Measurements from ENCODE around the gene SLC38A1.
"Not testable (repeated sequence)": the region's sequence is repeated elsewhere in the genome, so short reads cannot be mapped to it uniquely, and the experiment has no call there.

Gene SLC38A1

DNA sequence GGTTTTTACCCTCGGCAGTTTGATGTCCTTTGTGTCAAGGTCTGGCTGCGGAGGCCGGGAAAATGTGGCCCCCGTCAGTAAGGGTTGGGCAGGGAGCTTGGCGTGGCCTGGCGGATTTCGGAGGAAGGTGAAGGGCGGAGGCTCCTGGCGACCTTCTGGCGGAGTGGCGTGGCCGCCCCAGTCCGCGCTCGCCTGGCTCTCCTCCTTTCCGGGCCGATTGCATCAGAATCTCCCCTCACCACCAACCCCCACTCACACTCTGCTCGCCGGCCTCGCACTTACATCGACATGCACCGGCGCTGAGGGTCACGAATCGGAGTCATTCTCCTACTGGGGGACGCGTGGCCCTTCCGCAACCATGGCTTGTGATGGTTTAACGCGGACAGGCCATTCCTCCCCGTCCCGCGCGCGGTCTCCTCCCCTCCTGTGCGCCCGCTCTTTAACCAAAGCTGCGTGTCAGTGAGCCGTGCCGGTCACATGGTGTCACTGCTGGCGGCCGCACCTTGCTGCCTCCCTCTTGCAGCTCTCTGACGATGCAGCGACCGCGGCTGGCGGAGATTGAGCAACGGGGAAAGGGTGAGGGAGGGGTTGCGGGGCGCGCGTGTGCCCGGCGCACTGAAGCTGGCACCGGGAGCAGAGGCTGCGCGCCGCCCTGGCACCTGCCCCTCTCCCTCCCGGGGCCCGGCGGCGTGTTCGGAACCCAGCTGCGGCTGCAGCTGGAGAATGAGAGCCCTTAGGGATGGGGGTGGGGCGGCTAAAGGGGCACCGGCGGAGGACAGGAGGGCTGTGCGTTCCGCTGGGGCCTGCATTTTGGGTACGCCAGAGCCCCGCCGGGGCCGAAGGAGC, at the start of gene SLC38A1:
Gene SLC38A1 (minus strand): TSS at position 461 of the 846 bp plus-strand sequence. CDS start 29,243 bp downstream, outside the sequence.
- DNase-seq = peak; percentile 58

DNA sequence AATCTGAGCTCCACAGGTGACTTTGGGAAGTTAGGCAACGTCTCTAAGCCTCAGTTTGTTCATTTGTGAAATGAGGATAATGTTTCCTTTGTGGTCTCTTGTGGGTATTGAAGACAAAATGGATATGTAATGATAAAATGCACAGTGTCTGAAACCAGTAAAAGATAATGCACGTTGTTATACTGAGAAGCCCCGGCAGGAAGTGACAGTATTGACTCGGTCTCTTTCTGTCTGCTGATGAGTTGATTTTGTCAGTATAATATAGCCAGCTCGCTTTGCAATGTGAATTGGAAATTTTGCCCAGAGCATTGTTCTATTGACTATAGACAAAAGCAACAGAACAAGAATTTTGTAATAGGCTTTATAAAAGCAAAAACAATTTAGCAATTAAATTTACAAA, 49.2 kb upstream of the SLC38A1 start:
- no peak for DNase-seq

- no peak for DNase-seq
Observed at GRCh38 chr12:46304070-46304469, 35.2 kb upstream of the SLC38A1 start.

DNA sequence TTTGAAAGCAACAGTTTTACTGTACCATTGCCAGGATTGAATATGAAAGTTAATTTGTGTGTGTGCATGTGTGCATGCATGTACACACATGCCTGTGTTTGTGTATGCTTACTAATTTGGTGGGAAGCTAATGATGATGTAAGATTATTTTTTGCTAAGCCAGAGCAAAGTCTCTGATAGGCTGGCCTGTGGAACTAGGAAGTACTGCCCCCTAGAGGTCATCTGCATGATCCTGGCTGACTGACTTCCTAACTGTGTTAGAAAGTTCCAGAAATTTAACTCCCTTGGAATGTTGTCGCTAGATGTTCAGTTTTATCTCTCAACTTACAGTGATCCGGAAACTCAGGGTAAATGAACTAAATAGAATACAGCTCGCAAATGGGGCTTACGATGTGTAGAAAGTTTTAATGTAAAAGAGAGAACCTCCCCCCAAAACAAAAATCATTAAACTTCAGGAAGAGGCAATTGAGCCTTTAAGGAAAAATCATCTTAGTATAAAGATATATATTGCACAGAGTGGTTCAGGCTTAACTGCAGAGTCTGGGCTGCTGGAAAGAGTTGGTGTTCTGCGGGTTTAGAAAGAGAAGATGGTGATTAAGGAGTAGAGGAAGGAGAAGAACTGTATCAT, 34.3 kb upstream of the SLC38A1 start:
- DNase-seq = no peak

DNA sequence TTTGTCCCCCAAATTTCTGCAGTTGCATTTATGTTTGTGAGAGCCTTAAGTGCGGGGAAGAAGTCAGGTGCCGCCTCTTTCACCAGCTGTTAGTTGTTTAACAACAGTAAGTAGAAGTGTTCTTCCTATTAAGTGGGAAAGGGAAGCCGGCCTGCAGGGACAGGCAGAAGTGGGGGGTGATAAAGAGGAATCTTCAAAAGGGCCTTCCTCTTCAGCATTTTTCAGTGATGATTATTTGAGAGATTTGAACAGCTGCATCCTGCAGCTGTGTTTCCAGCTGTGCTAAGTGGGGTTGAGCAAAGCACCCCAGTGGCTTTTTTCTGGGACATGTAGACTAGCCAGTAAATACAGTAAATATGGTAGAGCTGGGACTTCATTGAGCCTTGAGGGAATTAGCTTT, 32.1 kb upstream of the SLC38A1 start:
- no peak for DNase-seq

GRCh38 chr12:46299851-46300250, 31.0 kb upstream of the SLC38A1 start:
- DNase-seq = no peak

DNA sequence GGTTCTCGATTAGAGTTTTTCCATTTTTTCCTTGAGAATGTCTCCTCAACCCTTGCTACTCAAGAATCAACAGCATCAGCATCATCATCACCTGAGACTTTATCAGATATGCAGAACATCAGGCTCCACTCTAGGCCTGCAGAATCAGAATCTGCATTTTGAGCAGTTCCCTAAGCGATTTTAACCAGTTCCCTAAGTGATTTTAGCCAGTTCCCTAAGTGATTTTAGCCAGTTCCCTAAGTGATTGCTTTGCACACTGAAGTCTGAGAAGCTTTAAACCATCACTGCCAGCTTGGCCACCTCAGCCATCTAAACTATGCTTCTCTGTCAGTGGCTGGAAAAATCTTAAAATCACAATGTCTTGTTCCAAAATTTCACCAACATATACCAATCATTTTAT, 29.4 kb upstream of the SLC38A1 start:
- no peak for DNase-seq

- DNase-seq = no peak
Observed at GRCh38 chr12:46296822-46297221, 28.0 kb upstream of the SLC38A1 start.

DNA sequence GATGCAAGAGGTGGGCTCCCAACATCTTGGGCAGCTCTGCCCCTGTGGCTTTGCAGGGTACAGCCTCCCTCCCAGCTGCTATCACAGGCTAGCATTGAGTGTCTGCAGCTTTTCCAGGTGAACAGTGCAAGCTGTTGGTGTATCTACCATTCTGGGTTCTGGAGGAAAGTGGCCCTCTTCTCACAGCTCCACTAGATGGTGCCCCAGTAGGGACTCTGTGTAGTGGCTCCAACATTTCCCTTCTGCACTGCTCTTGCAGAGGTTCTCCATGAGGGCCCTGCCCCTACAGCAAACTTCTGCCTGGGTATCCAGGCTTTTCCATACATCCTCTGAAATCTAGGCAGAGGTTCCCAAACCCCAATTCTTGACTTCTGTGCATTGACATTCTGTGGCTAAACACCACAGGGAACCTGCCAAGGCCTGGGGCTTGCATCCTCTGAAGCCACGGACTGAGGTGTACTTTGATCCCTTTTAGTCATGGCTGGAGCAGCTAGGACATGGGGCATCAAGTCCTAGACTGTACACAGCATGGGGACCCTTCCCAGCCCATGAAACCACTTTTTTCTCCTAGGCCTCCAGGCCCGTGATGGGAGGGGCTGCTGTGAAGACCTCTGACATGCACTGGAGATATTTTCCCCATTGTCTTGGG, 24.0 kb upstream of the SLC38A1 start:
- DNase-seq = no peak

GRCh38 chr12:46291953-46292352, 23.1 kb upstream of the SLC38A1 start:
- not testable (repeated sequence) for DNase-seq

- DNase-seq = not testable (repeated sequence)
Observed at GRCh38 chr12:46285177-46285576, 16.3 kb upstream of the SLC38A1 start.

- DNase-seq = no peak
Observed at GRCh38 chr12:46282829-46283228, 14.0 kb upstream of the SLC38A1 start.

DNA sequence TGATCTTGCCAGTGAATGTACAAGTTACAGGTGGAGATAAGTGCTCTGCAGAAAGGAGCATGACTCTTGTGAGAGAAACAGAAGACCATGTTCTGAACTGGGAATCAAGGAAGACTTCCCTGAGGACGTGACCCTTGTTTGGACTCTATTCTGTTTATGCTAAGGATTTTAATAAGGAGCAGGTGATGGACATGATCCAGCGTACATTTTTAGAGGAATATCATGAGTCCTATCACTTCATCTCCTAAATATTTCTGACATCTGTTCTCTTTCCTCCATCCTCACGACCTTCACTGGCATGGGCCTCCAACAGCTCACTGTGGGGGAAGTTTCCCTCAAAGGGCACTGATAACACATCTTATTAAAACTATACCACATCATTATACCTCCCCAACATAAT, 7.9 kb upstream of the SLC38A1 start:
- no peak for DNase-seq

DNA sequence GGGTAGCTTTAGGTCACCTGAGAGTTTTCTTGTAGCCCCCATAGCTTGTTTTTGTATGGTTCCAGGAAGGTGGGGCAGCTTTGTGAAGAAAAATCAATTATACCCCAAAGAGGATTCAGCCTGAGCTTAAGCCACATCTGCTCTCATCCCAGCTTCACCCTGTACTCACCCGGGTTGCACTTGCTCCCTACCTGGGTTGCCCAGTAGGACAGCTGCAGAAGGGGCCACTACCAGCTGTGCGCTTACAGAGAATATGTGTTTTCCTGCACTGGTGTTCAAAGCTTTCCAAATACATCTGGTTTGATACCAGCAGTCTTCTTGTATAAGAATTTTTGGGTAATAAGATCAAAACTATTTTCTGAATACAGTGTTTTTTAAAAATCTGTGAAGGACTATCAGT, 3.0 kb upstream of the SLC38A1 start:
- no peak for DNase-seq

- DNase-seq = peak; percentile 49
Observed at GRCh38 chr12:46269429-46270241, 792 bp upstream of the SLC38A1 start.

GRCh38 chr12:46267825-46268582, 839 bp downstream of the SLC38A1 start:
- no peak for DNase-seq

- DNase-seq = no peak
Observed at GRCh38 chr12:46267575-46267824, 1.3 kb downstream of the SLC38A1 start.

DNA sequence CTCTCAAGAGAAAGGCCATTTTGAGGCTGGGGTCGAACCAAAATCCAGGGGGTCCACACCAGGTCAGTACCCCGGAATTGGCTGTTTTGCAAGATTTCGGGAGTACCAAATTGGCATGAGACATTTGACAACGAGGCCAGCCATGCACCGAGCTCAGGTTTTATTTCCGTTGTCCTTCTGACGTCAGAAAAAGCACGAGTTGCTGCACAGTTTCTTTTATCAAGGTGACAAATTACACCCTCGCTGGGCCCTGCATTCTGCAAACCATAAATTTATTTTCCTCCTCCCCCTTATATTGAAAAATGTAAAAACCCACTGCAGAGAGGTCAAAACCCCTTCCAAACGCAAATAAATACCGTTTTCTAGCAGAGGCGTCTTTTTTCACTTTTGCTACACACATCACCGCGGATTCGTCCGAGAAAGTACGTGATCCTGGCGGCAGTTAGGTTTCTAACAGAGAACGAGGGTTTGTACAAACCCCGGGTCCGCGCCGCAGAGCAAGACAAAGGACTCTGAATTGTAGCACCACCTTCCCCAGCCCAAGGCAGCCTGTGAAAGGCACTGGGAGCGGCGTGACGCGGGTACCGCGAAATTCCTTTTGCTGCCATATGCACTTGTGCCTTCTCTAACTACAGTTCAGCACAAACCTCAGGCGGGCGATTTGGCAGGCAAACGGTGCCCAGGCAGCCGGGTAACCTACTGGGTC, 1.8 kb downstream of the SLC38A1 start:
- no peak for DNase-seq

DNA sequence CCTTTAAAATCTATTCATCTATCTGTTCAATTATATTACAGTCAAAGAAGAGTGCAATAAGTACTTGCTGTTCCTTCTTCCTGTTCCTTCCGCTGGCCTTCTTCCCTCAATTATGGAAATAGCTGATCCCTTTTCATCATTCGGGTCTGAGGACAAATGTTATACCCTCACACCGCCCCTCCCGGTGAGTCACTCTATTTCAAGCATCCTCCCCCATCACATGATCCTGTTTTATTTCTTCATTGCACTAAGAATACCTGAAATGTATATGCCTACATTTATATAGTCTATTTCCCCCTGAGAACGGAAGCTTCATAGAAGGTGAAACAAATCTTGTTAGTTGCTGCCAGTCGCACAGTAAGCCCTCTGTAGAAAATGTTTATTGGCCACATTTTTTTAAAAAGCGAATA, 2.5 kb downstream of the SLC38A1 start:
- no peak for DNase-seq

DNA sequence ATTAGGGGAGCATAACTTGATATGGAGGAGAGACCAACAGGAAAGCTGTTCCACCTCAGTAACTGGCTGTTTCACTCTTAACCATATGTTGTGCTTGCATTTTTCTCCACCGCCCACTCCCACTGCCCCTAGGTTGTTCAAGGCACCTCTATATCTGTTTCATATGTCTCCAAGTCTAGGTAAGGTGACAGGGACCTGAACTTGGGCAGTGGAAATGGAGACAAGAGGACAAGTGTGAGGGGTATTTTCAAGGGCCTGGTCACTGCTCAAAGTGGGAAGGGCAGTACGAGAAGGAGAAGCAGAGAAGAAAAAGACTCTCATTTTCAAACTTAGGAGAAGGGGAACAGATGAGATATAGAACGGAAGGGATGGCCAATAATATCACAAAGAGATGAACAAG, 3.1 kb downstream of the SLC38A1 start:
- DNase-seq = no peak

DNA sequence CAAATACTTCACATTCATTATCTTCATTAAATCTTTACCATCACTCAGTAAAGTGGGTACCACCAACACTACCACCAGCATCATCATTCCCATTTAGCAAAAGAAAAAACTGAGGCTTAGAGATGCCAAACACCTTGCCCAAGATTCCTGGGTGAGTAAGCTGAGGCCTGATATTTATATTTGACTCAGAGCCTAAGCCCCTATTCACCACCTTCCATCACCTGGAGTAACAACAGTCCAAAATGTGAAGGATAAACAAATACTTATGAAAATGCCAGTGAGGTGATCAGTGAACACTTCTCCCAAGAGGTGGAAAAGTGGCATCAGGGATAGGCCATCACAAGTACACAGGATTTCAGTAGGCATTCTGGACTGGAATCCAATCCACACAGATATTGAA, 3.7 kb downstream of the SLC38A1 start:
- DNase-seq = no peak

GRCh38 chr12:46264057-46264456, 4.8 kb downstream of the SLC38A1 start:
- DNase-seq = no peak
